ENCODE measurements around the gene TANGO6.
A peak's percentile ranks its signal among the peaks of the same experiment; 100 is the strongest.
"Not testable (repeated sequence)": the region's sequence is repeated elsewhere in the genome, so short reads cannot be mapped to it uniquely, and the experiment has no call there.

TANGO6 gene

DNA sequence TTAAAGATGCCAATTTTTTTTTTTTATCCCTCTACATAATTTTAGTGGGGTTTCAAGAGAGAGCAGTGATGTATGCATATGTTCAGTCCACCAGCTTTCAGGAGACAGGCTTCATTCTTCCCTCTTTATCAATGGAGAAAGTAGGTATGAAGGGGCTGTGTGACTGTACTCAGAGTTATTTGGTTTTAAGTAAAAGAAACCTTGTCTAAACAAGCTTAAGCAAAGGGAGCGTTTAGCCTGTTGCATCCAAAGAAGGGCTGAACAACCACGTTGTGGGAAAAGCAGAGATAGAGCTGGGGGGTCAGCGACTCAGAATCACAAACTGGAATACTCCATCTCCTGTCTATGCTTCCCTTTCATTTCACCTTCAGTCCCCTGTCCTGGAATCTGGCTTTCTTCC lies 211.7 kb downstream of the TANGO6 start:
- no peak overlapping the region for H3K4me3 Mint-ChIP-seq
- H3K36me3 Mint-ChIP-seq (ENCODE audit: low read depth), result peaks cover 2% of the 10 kb centered on the region
- no peaks in the 10 kb centered on the region for H3K4me1 Mint-ChIP-seq
- H3K27ac Mint-ChIP-seq, result no peak overlapping the region
- peaks cover 2% of the 10 kb centered on the region for H3K9me3 Mint-ChIP-seq
- H3K27me3 Mint-ChIP-seq (ENCODE audit: low read depth), result no peaks in the 10 kb centered on the region
- TF ChIP-seq CTCF (IDR thresholded peaks at IDR 0.05; ENCODE audit: unreplicated experiment in 3 of 3), result no peak

DNA sequence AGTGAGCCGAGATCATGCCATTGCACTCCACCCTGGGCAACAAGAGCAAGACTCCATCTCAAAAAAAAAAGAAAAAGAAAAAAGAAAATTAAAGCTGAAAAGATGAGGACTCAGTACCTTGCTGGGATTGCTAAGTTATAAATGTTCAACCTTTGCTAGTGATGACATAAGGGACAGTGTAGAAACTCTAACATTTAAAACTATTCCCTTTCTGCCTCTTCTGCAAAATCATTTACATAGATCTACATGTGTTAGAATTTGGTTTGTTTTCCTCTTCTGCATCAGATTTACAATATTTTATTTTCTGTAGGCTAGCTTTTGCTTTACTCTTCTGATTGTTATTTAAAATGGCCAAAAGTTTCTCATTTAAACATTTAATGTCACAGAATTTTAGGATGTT lies 212.6 kb downstream of the TANGO6 start:
- Mint-ChIP-seq H3K27ac (no peak overlapping the region), H3K27me3 (ENCODE audit: low read depth) (no peaks in the 10 kb centered on the region), H3K36me3 (ENCODE audit: low read depth) (no peaks in the 10 kb centered on the region), H3K4me3 (no peak overlapping the region), H3K4me1 (no peaks in the 10 kb centered on the region), H3K9me3 (no peaks in the 10 kb centered on the region)
- no peak for TF ChIP-seq CTCF (IDR thresholded peaks at IDR 0.05; ENCODE audit: unreplicated experiment in 3 of 3)

DNA sequence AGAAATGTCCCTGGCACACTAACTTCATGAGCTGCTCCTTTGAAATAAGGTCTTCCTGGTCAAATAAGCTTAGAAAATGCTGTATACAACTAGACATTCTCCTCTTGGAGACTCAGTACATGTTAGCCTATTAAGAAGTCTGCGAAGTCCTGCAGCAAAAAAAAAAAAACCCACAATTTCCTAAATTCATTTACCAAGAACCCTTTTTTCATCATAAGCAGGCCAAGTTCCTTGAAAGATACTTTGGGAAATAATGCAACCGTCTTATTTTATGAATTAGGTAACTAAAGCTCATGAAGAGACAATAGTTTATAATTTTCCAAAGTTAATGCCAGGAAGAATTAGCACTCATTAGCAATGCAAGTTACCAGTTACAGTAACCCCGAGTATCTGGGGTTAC lies 213.1 kb downstream of the TANGO6 start:
- H3K27ac Mint-ChIP-seq, result no peak overlapping the region
- no peaks in the 10 kb centered on the region for H3K4me1 Mint-ChIP-seq
- TF ChIP-seq CTCF (IDR thresholded peaks at IDR 0.05; ENCODE audit: unreplicated experiment in 3 of 3), result no peak
- H3K4me3 Mint-ChIP-seq, result no peak overlapping the region
- H3K9me3 Mint-ChIP-seq, result no peaks in the 10 kb centered on the region
- no peaks in the 10 kb centered on the region for H3K36me3 Mint-ChIP-seq (ENCODE audit: low read depth)
- H3K27me3 Mint-ChIP-seq (ENCODE audit: low read depth), result no peaks in the 10 kb centered on the region

DNA sequence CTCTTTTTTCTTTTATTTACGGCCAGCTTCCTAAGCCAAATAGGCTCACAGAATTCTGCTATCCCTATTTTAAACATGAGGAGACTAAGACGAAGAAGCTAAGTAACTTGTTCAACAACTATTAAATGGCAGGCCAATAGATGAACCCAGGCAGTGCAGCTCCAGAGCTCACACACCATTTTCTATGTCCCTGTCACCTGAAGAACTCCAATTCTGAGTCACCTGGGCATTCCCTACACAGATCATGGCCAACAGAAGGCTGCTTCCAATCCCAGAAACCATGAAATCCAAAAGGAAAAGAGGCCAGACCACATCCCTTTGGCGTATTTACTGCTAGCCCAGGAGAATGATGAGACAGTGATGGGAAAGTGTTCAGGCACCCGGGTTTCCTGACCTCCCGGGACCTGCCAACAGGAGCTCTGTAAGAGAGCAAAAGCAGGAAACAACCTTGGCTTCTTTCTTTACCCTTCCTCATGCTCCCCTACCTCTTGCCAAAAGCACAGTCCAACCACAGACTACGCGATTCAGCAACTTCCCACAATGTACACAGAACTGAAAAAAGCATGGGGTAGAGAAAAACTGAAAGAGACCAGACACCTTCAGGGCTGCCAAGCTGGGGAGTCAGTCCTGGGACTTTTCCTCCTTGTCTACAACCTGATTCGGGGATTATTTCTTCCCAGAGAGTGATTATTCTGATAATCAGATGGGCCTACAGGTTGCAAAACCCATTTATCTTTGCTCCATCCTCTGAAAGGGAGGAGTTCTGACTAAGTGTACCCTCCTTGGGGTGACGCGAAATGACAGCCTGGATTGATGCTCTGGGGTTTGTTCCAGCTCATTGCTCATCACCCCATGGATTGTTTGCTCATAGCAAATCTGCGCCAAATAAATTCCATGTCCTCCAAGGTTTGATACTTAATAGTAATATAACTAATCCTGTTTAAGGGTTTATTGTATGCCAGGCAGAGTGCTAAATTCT lies 214.4 kb downstream of the TANGO6 start:
- H3K36me3 Mint-ChIP-seq (ENCODE audit: low read depth), result no peaks in the 10 kb centered on the region
- H3K9me3 Mint-ChIP-seq, result no peaks in the 10 kb centered on the region
- no peak overlapping the region for H3K4me3 Mint-ChIP-seq
- no peak overlapping the region for H3K27ac Mint-ChIP-seq
- H3K27me3 Mint-ChIP-seq (ENCODE audit: low read depth), result no peaks in the 10 kb centered on the region
- TF ChIP-seq CTCF (IDR thresholded peaks at IDR 0.05; ENCODE audit: unreplicated experiment in 3 of 3), result no peak
- no peaks in the 10 kb centered on the region for H3K4me1 Mint-ChIP-seq

- not testable (repeated sequence) for H3K36me3 Mint-ChIP-seq (ENCODE audit: low read depth); H3K27ac Mint-ChIP-seq; H3K4me3 Mint-ChIP-seq; H3K27me3 Mint-ChIP-seq (ENCODE audit: low read depth); H3K9me3 Mint-ChIP-seq
- peaks cover 22% of the 10 kb centered on the region for H3K4me1 Mint-ChIP-seq
Measured at GRCh38 chr16:69063491-69063890, 220.2 kb downstream of the TANGO6 start.

- Mint-ChIP-seq H3K4me1 (peaks cover 22% of the 10 kb centered on the region), H3K27me3 (ENCODE audit: low read depth) (no peaks in the 10 kb centered on the region), H3K9me3 (no peaks in the 10 kb centered on the region), H3K27ac (peak overlapping the region in 1 of 3 experiments; percentile 18), H3K4me3 (peak overlapping the region in 1 of 3 experiments; percentile 34), H3K36me3 (ENCODE audit: low read depth) (no peaks in the 10 kb centered on the region)
- TF ChIP-seq CTCF (IDR thresholded peaks at IDR 0.05; ENCODE audit: unreplicated experiment in 3 of 3), result no peak
Measured at GRCh38 chr16:69064124-69064763, 220.9 kb downstream of the TANGO6 start.
